Activated gamma-delta T cell (primary cell): ENCODE measurements around the gene UBE4B.
"Not testable (repeated sequence)": the region's sequence is repeated elsewhere in the genome, so short reads cannot be mapped to it uniquely, and the experiment has no call there.

Experiments used
- DNase-seq: peaks from one replicate; lab custom pipeline; 2025; lab: John Stamatoyannopoulos, UW

UBE4B gene

DNA sequence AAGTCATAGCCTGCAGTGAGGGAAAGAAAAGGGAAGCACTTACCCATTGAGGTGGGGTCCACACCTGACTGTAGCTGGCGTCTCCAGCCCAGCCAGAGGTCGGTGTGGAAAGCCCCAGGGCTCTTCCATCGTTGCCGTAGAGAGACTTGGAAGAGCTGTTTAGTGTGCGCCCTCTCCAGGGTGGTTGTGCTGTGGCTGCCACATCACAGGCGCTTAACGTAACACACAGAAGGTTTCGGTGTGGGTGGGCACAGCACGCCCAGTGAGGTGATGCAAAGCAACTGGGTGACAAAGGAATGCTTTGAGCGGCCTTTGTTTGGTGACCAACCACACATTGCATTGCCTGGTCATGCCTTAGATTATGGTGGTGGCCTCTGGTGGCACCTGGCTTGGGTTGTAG lies 140.8 kb downstream of the UBE4B start:
- no peak for DNase-seq

GRCh38 chr1:10177876-10178275 lies 145.1 kb downstream of the UBE4B start:
- no peak for DNase-seq

- no peak for DNase-seq
Measured at GRCh38 chr1:10178597-10179405, 146.0 kb downstream of the UBE4B start.

GRCh38 chr1:10179406-10180091 lies 146.8 kb downstream of the UBE4B start:
- DNase-seq, result no peak

DNA sequence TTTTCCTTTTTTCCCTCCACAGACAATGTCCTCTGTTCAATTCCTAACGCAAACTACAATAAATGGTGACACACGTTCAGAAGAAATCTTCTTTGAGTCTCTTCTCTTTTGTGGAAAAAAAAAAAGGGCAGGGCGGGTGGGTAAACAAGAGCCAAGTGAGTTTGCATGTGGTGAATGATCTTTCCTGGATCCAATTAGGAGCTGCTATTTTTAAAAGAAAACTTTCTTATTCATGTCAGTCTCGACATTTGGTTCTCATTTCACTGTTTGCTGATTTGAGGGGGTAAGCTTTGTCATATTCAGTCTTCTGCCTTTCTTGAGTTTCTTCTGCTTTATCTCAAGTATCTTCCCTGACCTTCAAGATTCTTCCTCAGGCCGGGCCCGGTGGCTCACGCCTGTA lies 148.4 kb downstream of the UBE4B start:
- no peak for DNase-seq

GRCh38 chr1:10185759-10186158 lies 153.0 kb downstream of the UBE4B start:
- no peak for DNase-seq

- DNase-seq, result no peak
Measured at GRCh38 chr1:10186331-10187025, 153.7 kb downstream of the UBE4B start.

DNA sequence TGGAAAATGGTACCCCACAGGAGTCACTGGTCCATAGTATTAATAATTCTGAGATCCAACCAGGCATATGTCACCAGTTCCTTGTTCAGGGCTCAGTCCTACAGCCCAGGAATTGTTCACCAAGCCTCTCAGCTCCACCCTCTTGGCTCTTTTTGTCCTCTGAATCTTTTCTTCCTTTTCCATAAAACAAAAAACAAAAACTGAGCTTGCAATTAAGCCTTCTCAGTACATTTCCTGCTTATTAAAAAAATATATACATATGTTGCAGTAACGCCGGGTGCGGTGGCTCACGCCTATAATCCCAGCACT lies 154.2 kb downstream of the UBE4B start:
- no peak for DNase-seq

DNA sequence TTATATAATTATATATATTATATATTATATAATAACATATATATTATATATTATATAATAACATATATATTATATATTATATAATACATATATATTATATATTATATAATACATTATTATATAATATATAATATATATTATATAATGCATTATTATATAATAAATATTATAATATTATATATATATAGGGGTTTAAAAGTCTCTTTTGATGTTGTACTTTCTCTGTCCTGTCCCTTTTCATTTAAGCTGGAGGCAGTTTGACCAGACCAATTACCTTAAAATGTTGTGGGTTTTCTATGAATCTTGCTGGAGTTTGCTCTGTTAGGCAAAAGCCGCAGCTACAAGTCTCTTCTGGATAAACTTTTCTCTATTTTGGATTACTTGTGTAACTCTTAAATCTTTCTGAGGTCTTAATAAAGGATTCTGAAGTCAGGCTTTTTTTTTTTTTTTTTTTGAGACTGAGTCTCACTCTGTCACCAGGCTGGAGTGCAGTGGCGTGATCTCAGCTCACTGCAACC lies 155.4 kb downstream of the UBE4B start:
- DNase-seq, result no peak

- no peak for DNase-seq
Measured at GRCh38 chr1:10189659-10190058, 156.9 kb downstream of the UBE4B start.

- DNase-seq, result no peak
Measured at GRCh38 chr1:10192263-10192662, 159.5 kb downstream of the UBE4B start.

- DNase-seq, result no peak
Measured at GRCh38 chr1:10193288-10193687, 160.5 kb downstream of the UBE4B start.

- DNase-seq, result no peak
Measured at GRCh38 chr1:10195570-10195969, 162.8 kb downstream of the UBE4B start.

DNA sequence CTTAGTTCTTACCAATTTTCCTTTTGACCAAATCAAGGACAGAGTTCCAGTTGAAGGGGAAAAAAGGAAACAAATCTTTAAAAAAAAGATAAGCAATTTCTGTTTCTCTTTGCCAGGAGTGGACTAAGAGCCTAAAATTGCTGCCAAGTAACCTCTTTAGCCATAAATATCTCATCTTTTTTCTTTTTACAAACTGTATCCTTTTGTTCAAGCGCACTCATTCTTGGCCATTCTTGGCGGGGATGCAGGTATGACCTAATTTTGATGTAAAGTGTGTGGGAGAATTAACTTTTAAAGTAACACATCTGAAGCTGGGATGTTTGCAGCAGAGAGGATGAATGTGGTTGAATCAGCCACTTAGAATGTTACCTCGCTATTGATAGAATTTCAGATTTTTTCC lies 164.2 kb downstream of the UBE4B start:
- DNase-seq, result no peak

GRCh38 chr1:10200620-10201019 lies 167.9 kb downstream of the UBE4B start:
- no peak for DNase-seq

- DNase-seq, result no peak
Measured at GRCh38 chr1:10204003-10204642, 171.4 kb downstream of the UBE4B start.

- not testable (repeated sequence) for DNase-seq
Measured at GRCh38 chr1:10205206-10205605, 172.4 kb downstream of the UBE4B start.

DNA sequence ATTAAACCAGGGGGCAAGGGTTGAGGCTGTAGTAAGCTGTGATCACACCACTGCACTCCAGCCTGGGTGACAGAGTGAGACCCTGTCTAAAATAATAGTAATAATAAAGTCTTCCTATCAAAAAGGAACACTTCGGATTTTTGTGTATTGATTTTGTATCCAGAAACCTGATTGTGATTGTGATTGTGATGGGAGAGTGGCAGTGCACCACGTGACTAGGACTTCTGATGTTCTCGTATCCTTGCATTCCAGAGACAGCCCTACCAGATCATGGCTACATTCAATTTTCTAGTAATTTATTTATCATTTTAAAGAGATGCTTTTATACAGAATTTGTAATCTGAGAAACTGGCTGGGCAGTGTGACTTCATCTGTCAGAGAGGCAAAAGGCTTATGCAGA lies 175.1 kb downstream of the UBE4B start:
- DNase-seq, result no peak

DNA sequence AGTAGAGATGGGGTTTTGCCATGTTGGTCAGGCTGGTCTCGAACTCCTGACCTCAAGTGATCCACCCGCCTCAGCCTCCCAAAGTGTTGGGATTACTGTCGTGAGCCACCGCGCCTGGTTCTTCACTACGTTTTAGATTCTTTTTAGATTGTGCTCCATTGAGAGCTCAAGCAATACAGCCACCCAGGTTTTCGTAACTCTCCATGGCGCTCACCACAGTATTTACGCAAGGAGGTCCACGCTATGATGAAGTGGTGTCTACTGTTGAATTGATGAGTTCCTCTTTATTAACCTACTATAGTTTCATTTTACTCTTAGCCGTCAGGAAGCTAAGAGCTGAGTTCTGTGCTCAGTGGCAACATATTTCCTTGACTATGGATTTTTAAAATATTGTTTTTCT lies 175.8 kb downstream of the UBE4B start:
- no peak for DNase-seq

DNA sequence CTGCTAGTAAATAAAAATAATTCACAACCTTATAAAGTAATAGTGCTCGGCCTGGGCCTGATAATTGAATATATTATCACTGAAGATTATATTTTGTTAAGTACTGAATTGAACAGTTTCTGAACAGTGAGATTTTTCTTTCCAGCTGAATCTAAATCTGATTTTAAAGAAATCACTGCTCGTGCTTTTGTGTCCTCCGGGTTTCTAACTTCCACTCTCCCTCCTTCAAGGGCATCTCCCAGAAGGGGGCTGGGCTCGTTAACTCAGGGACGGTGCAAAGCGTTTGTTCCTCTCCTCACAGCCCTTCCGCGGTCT lies 176.8 kb downstream of the UBE4B start:
- DNase-seq, result no peak

DNA sequence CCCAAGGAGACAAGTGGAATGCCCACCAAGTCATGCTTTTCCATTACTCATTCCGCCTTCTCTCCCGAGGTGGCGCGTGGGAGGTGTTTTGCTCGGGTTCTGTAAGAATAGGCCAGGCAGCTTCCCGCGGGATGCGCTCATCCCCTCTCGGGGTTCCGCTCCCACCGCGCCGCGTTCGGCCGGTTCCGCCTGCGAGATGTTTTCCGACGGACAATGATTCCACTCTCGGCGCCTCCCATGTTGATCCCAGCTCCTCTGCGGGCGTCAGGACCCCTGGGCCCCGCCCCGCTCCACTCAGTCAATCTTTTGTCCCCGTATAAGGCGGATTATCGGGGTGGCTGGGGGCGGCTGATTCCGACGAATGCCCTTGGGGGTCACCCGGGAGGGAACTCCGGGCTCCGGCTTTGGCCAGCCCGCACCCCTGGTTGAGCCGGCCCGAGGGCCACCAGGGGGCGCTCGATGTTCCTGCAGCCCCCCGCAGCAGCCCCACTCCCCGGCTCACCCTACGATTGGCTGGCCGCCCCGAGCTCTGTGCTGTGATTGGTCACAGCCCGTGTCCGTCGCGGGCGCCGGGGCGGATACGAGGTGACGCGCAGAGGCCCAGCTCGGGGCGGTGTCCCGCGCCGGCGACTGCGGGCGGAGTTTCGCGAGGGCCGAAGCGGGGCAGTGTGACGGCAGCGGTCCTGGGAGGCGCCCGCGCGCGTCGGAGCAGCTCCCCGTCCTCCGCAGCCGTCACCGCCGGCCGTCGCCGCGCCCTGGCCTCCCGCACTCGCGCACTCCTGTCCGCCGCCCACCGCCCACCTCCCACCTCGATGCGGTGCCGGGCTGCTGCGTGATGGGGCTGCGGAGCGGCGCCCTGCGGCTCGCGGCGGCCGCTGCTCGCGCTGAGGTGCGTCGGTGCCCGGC lies 177.4 kb downstream of the UBE4B start, which contains the start of gene KIF1B:
KIF1B (plus strand) TSS at position 666 of the 906 bp plus-strand sequence. CDS start 21,759 bp downstream, outside the sequence.
- DNase-seq, result peak; percentile 97
